ENCODE results near the gene TFAP2A. TPM values are rescaled to one million over a fixed set of nuclear protein-coding genes. Genes with fewer than 3 reads are reported as not detected.
A peak's percentile ranks its signal among the peaks of the same experiment; 100 is the strongest.

TFAP2A gene
- total and polyA plus RNA-seq, 7 donors, result 0.13 to 0.36 (median 0.27) TPM; not detected in 2

- TF ChIP-seq, protein P1, sequence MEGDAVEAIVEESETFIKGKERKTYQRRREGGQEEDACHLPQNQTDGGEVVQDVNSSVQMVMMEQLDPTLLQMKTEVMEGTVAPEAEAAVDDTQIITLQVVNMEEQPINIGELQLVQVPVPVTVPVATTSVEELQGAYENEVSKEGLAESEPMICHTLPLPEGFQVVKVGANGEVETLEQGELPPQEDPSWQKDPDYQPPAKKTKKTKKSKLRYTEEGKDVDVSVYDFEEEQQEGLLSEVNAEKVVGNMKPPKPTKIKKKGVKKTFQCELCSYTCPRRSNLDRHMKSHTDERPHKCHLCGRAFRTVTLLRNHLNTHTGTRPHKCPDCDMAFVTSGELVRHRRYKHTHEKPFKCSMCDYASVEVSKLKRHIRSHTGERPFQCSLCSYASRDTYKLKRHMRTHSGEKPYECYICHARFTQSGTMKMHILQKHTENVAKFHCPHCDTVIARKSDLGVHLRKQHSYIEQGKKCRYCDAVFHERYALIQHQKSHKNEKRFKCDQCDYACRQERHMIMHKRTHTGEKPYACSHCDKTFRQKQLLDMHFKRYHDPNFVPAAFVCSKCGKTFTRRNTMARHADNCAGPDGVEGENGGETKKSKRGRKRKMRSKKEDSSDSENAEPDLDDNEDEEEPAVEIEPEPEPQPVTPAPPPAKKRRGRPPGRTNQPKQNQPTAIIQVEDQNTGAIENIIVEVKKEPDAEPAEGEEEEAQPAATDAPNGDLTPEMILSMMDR (IDR thresholded peaks at IDR 0.05), result no peak
- TF ChIP-seq EP300 (IDR thresholded peaks at IDR 0.05), result no peak
- TF ChIP-seq POLR2A (IDR thresholded peaks at IDR 0.05), result no peak
- TF ChIP-seq POLR2AphosphoS5 (IDR thresholded peaks at IDR 0.05), result no peak
- no peaks in the 10 kb centered on the region for H3K9me3 ChIP-seq
- H3K36me3 ChIP-seq, result no peaks in the 10 kb centered on the region
- H3K4me3 ChIP-seq, result peak overlapping the region; percentile 48 to 70 (median 64)
- intact Hi-C loops (cut with DNase I), result no loop called here
- H3K4me1 ChIP-seq, result peaks cover 0 to 47% (median 42%) of the 10 kb centered on the region in 4 donors
- peaks cover 76 to 99% (median 87%) of the 10 kb centered on the region in 3 donors for H3K27me3 ChIP-seq
- DNase-seq, result no peak
- peak overlapping the region; percentile 50 to 72 (median 62) for H3K27ac ChIP-seq
- 4 to 10% methylated on average over 65 of the region's 65 CpGs for WGBS, 2 donors
These were observed 3.5 kb downstream of the TFAP2A start for GRCh38 chr6:10411131-10411970.

GRCh38 chr6:10410207-10411050, 4.4 kb downstream of the TFAP2A start:
- Histone ChIP-seq H3K4me3 (peak overlapping the region; percentile 48 to 70 (median 64)), H3K4me1 (peaks cover 0 to 42% (median 40%) of the 10 kb centered on the region in 4 donors), H3K9me3 (no peaks in the 10 kb centered on the region), H3K36me3 (no peaks in the 10 kb centered on the region), H3K27ac (no peak overlapping the region), H3K27me3 (peaks cover 67 to 90% (median 78%) of the 10 kb centered on the region in 3 donors)
- TF ChIP-seq, protein P1 (IDR thresholded peaks at IDR 0.05), result no peak
- no peak for TF ChIP-seq EP300 (IDR thresholded peaks at IDR 0.05)
- TF ChIP-seq POLR2AphosphoS5 (IDR thresholded peaks at IDR 0.05), result peak in 2 of 4 donors; percentile 6 to 7
- 9 to 13% methylated on average over 36 of the region's 36 CpGs for WGBS, 2 donors
- intact Hi-C loops (cut with DNase I), result no loop called here
- DNase-seq, result no peak

- H3K27me3 ChIP-seq, result peaks cover 60 to 83% (median 72%) of the 10 kb centered on the region in 3 donors
- intact Hi-C loops (cut with DNase I), result no loop called here
- peaks cover 0 to 4% (median 0%) of the 10 kb centered on the region in 4 donors for H3K9me3 ChIP-seq
- WGBS, 2 donors, result 15 to 24% methylated on average over 30 of the region's 30 CpGs
- no peaks in the 10 kb centered on the region for H3K36me3 ChIP-seq
- H3K4me3 ChIP-seq, result peak overlapping the region in 2 of 4 donors; percentile 6 to 13
- DNase-seq, result no peak
- no peak overlapping the region for H3K27ac ChIP-seq
- peaks cover 0 to 36% (median 35%) of the 10 kb centered on the region in 4 donors for H3K4me1 ChIP-seq
- TF ChIP-seq EP300 (IDR thresholded peaks at IDR 0.05) (no peak), POLR2AphosphoS5 (IDR thresholded peaks at IDR 0.05) (no peak), POLR2A (IDR thresholded peaks at IDR 0.05) (no peak)
- TF ChIP-seq, protein P1 (IDR thresholded peaks at IDR 0.05), result no peak
These were observed 5.1 kb downstream of the TFAP2A start for GRCh38 chr6:10409731-10410206.

- H3K27ac ChIP-seq, result no peak overlapping the region
- H3K4me1 ChIP-seq, result peaks cover 0 to 36% (median 33%) of the 10 kb centered on the region in 4 donors
- TF ChIP-seq POLR2AphosphoS5 (IDR thresholded peaks at IDR 0.05) (no peak), EP300 (IDR thresholded peaks at IDR 0.05) (no peak), POLR2A (IDR thresholded peaks at IDR 0.05) (no peak)
- TF ChIP-seq, protein P1 (IDR thresholded peaks at IDR 0.05), result no peak
- peak overlapping the region in 1 of 4 donors; percentile 6 for H3K4me3 ChIP-seq
- intact Hi-C loops (cut with DNase I), result no loop called here
- peaks cover 55 to 78% (median 67%) of the 10 kb centered on the region in 3 donors for H3K27me3 ChIP-seq
- no peaks in the 10 kb centered on the region for H3K36me3 ChIP-seq
- peaks cover 0 to 4% (median 0%) of the 10 kb centered on the region in 4 donors for H3K9me3 ChIP-seq
- no peak for DNase-seq
- WGBS, 2 donors, result 13 to 17% methylated on average over 8 of the region's 8 CpGs
These were observed 5.6 kb downstream of the TFAP2A start for GRCh38 chr6:10409233-10409721.
